ENCODE data around the gene MED16.

DNA sequence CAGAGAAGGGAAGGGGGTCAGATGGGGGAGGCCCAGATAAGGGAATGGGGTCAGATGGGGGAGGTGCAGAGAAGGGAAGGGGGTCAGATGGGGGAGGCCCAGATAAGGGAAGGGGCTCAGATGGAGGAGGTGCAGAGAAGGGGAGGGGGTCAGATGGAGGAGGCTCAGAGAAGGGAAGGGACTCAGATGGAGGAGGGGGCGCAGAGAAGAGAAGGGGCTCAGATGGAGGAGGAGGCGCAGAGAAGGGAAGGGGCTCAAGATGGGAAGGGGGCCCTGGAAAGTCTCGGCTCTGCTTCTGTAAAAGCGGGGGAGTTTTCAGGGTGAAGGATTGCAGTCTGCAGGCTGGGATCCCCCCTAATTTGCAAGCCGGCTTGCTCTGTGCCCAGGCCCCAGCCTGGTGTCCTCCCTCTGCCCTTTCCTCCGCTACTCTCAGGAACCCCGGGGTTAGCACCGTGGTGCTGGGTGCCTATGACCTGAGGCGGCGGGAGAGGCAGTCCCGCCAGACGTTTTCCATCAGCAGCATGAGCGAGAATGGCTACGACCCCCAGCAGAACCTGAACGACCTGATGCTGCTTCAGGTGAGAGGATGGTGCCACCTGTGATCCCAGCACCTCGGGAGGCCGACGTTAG is 63.7 kb downstream of the MED16 start:
- TF ChIP-seq MAZ (IDR thresholded peaks at IDR 0.05; ENCODE audit: borderline replicate concordance, low read depth, low read length) (no peak), RAD21 (IDR thresholded peaks at IDR 0.05; ENCODE audit: low read length) (no peak), POLR2A (IDR thresholded peaks at IDR 0.05; ENCODE audit: low read depth, low read length) (no peak), ELK1 (IDR thresholded peaks at IDR 0.05; ENCODE audit: borderline replicate concordance, low read depth, low read length) (no peak), CEBPB (IDR thresholded peaks at IDR 0.05; ENCODE audit: low read depth, low read length) (no peak), RFX5 (IDR thresholded peaks at IDR 0.05; ENCODE audit: low read depth, low read length) (no peak), RCOR1 (IDR thresholded peaks at IDR 0.05; ENCODE audit: insufficient replicate concordance, low read length) (no peak), BHLHE40 (IDR thresholded peaks at IDR 0.05; ENCODE audit: low read depth, low read length) (no peak), CHD1 (IDR thresholded peaks at IDR 0.05; ENCODE audit: low read depth, low read length) (no peak), MXI1 (IDR thresholded peaks at IDR 0.05; ENCODE audit: borderline replicate concordance, low read depth, low read length) (no peak), FOS (IDR thresholded peaks at IDR 0.05; ENCODE audit: low read depth, low read length) (no peak)
- TF ChIP-seq, protein P1, sequence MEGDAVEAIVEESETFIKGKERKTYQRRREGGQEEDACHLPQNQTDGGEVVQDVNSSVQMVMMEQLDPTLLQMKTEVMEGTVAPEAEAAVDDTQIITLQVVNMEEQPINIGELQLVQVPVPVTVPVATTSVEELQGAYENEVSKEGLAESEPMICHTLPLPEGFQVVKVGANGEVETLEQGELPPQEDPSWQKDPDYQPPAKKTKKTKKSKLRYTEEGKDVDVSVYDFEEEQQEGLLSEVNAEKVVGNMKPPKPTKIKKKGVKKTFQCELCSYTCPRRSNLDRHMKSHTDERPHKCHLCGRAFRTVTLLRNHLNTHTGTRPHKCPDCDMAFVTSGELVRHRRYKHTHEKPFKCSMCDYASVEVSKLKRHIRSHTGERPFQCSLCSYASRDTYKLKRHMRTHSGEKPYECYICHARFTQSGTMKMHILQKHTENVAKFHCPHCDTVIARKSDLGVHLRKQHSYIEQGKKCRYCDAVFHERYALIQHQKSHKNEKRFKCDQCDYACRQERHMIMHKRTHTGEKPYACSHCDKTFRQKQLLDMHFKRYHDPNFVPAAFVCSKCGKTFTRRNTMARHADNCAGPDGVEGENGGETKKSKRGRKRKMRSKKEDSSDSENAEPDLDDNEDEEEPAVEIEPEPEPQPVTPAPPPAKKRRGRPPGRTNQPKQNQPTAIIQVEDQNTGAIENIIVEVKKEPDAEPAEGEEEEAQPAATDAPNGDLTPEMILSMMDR (conservative IDR thresholded peaks at IDR 0.05; ENCODE audit: low read depth, low read length) = no peak
- TF ChIP-seq, protein P2, sequence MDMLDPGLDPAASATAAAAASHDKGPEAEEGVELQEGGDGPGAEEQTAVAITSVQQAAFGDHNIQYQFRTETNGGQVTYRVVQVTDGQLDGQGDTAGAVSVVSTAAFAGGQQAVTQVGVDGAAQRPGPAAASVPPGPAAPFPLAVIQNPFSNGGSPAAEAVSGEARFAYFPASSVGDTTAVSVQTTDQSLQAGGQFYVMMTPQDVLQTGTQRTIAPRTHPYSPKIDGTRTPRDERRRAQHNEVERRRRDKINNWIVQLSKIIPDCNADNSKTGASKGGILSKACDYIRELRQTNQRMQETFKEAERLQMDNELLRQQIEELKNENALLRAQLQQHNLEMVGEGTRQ (IDR thresholded peaks at IDR 0.05; ENCODE audit: low read depth, low read length) = no peak

Measured in IMR-90 (cell line).